Measurements from ENCODE around the gene EXOC6.

DNA sequence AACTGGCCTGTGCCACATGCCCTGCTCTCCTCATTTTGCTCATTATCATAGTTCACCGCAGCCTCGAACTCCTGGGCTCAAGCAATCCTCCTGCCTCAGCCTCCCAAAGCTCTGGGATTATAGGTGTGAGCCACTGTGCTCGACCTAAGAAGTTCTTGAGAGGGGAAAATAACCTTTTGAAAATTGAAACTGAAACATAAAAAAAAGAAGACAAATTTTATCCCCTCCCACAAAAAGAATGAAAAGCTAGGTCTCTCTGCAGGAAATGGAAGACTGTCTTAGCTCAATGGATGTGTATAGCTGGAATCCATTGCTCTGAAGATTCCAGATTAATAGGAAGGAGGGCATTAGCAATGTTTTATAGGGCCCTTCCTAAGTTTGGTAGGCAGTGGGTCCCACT lies 2.0 kb upstream of the EXOC6 start:
- no peak for TF ChIP-seq POLR2A (IDR thresholded peaks at IDR 0.05; ENCODE audit: low read depth)
- no peak for TF ChIP-seq POLR2AphosphoS5 (IDR thresholded peaks at IDR 0.05)
- TF ChIP-seq, protein P1, sequence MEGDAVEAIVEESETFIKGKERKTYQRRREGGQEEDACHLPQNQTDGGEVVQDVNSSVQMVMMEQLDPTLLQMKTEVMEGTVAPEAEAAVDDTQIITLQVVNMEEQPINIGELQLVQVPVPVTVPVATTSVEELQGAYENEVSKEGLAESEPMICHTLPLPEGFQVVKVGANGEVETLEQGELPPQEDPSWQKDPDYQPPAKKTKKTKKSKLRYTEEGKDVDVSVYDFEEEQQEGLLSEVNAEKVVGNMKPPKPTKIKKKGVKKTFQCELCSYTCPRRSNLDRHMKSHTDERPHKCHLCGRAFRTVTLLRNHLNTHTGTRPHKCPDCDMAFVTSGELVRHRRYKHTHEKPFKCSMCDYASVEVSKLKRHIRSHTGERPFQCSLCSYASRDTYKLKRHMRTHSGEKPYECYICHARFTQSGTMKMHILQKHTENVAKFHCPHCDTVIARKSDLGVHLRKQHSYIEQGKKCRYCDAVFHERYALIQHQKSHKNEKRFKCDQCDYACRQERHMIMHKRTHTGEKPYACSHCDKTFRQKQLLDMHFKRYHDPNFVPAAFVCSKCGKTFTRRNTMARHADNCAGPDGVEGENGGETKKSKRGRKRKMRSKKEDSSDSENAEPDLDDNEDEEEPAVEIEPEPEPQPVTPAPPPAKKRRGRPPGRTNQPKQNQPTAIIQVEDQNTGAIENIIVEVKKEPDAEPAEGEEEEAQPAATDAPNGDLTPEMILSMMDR (IDR thresholded peaks at IDR 0.05) = no peak
- no peak for TF ChIP-seq EP300 (IDR thresholded peaks at IDR 0.05)
